HG03460 (cell line): ENCODE results near the gene SV2C.

Source experiments
- ATAC-seq: cut with Tn5 transposase; IDR thresholded peaks from one replicate; pipeline ENCODE4 v1.9.1; 2021; ENCODE audit not compliant: unreplicated experiment

The SV2C gene

GRCh38 chr5:76402251-76402885 lies 319.2 kb downstream of the SV2C start:
- ATAC-seq = peak; percentile 39

- peak; percentile 47 for ATAC-seq
These were observed 319.9 kb downstream of the SV2C start, which contains the start of gene IQGAP2 for GRCh38 chr5:76402886-76403765. TSS of gene IQGAP2 (plus strand) at chr5:76403285. CDS start at chr5:76403546, 261 bp downstream.
